Measurements from ENCODE around the gene MAMDC4.
"Not testable (repeated sequence)": the region's sequence is repeated elsewhere in the genome, so short reads cannot be mapped to it uniquely, and the experiment has no call there.

The MAMDC4 gene

GRCh38 chr9:136825295-136826187 lies 26.6 kb upstream of the MAMDC4 start:
- no peak for DNase-seq

GRCh38 chr9:136826188-136826541 lies 26.0 kb upstream of the MAMDC4 start:
- no peak for DNase-seq

GRCh38 chr9:136826703-136827582 lies 25.2 kb upstream of the MAMDC4 start:
- DNase-seq = no peak

DNA sequence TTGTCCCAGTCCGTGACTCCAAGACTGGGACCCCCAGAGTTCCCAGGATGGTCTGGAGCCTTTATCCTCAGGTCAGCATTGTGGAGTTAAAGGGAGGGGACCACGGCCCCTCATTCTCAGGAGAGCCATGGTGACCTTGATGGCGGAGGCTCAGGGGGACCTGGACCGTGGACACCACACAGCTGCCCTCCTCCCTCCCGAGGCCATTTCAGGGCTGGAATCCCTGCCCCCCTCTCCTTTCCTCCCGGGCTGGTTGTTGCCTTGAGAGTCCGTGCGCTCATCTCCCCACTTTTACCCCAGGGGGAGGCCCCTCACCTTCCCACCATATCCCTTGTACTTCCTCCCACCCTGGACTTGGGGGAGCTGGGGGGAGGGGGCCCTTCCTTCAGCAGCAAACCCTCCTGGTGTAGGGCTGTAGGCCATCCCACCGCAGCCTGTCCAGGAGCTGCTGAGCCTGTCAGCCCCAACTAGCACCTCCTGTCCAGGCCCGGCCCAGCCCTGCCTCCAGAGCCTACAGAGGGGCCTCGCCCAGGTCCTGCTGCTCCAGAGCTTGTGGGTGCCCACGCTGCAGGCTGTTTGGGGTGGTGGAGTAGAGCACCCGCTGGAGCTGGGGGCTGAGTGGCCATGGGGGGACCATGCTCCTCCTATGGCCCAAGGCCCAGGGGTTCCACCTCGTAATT lies 24.2 kb upstream of the MAMDC4 start:
- no peak for DNase-seq

GRCh38 chr9:136828474-136829140 lies 23.5 kb upstream of the MAMDC4 start:
- DNase-seq = no peak

- DNase-seq = no peak
Observed at GRCh38 chr9:136829412-136829811, 22.7 kb upstream of the MAMDC4 start.

DNA sequence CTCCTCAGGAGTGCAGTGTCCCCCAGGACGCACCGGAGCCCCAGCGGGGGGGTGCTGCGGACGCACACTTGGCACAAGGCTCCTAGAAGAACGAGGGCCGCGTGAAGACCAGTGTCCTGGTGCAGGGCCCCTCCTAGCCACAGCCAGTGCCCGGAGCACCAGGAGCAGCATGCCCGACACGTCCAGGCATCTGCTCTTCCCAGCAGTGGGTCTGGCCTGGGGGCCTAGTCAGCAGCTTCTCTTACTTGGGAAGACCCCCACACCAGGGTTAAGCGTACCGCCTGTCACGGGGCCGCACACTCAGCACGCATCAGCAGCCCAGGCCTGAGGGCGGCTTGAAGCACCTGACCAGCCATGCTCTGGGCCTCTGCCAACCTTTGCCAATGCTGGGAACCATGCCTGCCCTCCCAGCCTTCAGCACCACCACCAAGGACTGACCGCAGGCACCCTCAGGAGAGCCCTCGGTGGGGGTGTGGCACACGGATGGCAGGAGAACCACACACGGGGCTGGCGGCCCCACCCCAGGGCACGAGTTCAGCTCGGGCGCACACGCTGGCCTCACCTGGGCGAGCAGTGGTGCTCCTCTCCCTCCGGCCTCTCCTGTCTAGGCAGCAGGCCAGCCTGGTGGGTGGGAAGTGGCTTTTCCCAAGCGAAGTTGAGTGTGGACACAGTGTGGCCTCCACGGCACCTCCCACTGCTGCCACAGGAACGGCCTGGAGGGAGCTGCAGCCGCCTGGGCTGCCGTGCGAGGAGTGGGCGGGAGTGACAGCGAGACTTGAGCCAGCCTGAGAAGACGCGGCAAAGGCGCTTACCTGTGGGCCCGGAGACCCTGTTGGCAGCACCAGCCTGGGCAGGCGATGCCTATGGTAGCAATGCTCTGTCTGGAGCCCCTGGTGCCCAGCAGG lies 21.9 kb upstream of the MAMDC4 start:
- no peak for DNase-seq

GRCh38 chr9:136831002-136831719 lies 21.0 kb upstream of the MAMDC4 start:
- DNase-seq = no peak

DNA sequence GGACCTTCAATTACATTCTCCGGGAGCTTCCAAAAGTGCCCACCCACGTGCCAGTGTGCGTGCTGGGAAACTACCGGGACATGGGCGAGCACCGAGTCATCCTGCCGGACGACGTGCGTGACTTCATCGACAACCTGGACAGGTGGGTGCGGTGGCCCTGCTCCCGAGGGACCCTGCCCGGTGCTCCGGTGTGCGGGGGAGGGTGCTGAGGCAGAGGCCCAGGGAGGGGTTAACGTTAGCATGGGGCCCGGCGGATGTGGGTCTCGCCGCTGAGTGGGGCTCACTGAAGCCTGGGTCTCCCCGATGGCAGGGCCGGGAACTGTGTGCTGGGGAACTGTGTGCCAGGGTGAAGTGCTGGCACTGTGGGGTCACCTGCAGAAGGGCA lies 20.4 kb upstream of the MAMDC4 start:
- DNase-seq = no peak

- DNase-seq = no peak
Observed at GRCh38 chr9:136832581-136832980, 19.6 kb upstream of the MAMDC4 start.

DNA sequence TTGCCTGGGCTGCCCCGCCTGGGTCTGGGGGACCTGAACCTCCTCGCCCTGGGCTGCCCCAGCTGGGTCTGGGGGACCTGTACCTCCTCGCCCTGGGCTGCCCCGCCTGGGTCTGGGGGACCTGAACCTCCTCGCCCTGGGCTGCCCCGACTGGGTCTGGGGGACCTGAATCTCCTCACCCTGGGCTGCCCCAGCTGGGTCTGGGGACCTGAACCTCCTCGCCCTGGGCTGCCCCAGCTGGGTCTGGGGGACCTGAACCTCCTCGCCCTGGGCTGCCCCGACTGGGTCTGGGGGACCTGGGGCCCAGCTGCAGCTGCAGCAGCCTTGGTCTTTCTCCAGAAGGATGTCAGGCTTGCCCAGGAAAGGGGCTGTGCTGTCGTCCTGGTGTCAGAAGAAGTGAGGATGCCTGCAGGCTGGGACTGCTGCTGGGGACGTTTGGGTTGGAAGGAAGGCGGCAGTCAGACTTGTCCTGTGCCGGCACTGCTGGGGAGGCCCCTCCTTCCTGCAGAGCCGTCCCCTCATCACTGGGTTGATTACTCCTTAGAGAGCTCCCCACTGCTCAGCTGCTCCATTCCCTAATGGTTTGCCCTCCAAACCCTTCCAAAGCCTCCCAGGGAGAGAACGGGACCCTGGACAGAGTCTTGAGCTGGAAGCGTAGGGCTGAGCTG lies 18.6 kb upstream of the MAMDC4 start:
- not testable (repeated sequence) for DNase-seq

- no peak for DNase-seq
Observed at GRCh38 chr9:136835162-136835931, 16.8 kb upstream of the MAMDC4 start.

- no peak for DNase-seq
Observed at GRCh38 chr9:136835932-136836904, 15.9 kb upstream of the MAMDC4 start.

DNA sequence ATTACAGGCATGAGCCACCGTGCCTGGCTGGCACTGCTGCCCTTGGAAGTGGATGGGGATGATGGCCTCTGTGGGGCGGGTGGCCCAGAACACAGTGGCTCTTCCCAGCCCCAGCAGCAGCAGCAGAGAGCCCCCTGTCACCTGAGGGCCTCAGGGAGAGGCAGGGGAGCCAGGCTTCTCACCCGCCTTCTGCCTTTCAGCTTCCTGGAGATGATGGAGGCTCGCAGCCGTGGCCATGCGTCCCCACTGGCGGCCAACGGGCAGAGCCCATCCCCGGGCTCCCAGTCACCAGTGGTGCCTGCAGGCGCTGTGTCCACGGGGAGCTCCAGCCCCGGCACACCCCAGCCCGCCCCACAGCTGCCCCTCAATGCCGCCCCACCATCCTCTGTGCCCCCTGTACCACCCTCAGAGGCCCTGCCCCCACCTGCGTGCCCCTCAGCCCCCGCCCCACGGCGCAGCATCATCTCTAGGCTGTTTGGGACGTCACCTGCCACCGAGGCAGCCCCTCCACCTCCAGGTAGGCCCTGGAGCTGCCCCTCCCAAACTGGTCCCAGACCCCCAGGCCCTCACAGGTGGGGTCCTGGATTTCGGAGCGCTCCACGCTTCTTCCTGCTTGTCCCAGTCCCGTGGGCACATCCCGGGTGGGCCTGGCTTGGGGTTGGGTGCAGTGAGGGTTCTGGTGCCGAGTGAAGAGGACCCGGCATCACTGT lies 14.8 kb upstream of the MAMDC4 start:
- no peak for DNase-seq

- not testable (repeated sequence) for DNase-seq
Observed at GRCh38 chr9:136837856-136838277, 14.3 kb upstream of the MAMDC4 start.

DNA sequence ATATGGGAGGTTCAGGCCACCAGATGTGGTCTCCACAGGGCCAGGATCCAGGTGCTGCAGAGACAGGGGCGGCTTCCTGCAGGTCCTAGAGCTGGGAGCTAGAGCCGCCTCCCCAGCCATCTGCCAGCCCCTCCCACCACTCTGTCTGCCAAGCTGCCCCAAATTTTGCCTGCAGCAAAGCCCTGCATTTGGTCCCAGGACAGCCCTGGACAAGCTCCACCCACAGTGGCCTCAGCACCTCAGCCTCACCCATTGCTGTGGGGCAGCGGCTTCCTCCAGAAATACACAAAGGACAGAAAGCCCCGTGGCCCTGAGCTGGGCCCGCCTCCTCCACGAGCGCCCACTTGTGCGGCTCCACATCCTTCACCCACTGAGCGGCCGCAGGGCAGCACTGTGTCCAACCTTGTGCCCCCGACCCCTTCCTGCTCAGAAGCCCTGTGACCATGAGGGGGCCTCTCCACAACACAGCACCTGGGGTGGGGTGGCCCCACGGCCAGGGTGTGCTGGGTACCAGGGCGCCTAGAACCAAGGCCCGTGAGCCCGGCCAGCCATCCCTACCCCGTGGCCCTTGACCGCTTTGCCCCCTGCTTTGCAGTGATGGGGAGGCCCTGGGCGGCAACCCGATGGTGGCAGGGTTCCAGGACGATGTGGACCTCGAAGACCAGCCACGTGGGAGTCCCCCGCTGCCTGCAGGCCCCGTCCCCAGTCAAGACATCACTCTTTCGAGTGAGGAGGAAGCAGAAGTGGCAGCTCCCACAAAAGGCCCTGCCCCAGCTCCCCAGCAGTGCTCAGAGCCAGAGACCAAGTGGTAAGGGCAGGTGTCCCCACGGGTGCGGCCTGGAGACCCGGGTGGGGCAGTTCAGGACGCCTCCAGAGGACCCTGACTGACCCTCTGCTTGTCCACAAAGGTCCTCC lies 13.6 kb upstream of the MAMDC4 start:
- no peak for DNase-seq
